ENCODE results near the gene SACS.

DNA sequence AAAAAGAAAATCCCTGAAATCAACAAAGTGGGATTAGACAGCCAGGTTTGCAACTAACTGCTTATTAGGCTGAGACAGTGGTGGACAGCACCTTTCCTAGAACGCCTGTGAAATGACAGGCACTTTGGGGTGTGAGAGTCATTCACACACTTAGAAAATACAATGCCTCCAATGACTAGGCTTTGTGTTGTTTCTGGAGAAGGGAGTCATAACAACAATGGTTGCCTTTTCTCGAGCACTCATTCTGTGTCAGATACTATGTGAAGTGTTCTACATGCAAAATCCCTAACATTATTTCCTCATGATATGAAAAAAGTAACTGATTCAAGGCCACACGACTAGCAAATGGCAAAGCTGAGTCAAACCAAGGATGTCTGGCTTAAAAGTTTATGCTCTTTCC is 41.2 kb downstream of the SACS start:
- TF ChIP-seq POLR2AphosphoS5 (IDR thresholded peaks at IDR 0.05) (no peak), CTCF (IDR thresholded peaks at IDR 0.05) (no peak), POLR2A (IDR thresholded peaks at IDR 0.05) (no peak)

All from gastroesophageal sphincter (tissue), 3 donors.